MCF 10A (cell line): Measurements from ENCODE around the gene CIPC. TPM values are rescaled to one million over a fixed set of nuclear protein-coding genes. Genes with fewer than 3 reads are reported as not detected.

ENCODE experiments used
- total RNA-seq: library from RNA; stranded (reverse); gene quantifications from 2 replicates; pipeline ENCODE4 v1.2.3, GENCODE V29; 2022

The CIPC gene
- total RNA-seq, 1 experiment from 2014 or later, result 9.7 TPM

Other genes starting within 250 kb of the CIPC start
- 22.1 and 26.0 TPM in 2 replicates for gene IRF2BPL, start 69.5 kb upstream of the CIPC start, total RNA-seq
- gene ZDHHC22, start 43.5 kb downstream of the CIPC start, total RNA-seq, result not detected in 2 replicates
- gene TMEM63C, start 83.5 kb downstream of the CIPC start, total RNA-seq, result 5.1 and 9.3 TPM in 2 replicates
- gene NGB, start 172.9 kb downstream of the CIPC start, total RNA-seq, result not detected in 2 replicates
- 32.1 and 33.0 TPM in 2 replicates for gene POMT2, start 222.6 kb downstream of the CIPC start, total RNA-seq
- 36.8 and 40.1 TPM in 2 replicates for gene GSTZ1, start 222.8 kb downstream of the CIPC start, total RNA-seq